SK-N-SH treated with all-trans-retinoic acid at 6 μM for 48 hours (cell line): ENCODE results near the gene CPSF7.

Experiments used
- BACH2 ChIP-seq: fragments of 250-450 bp; sonication (Bioruptor Pico); IDR thresholded peaks from 2 replicates; pipeline ENCODE4 v1.9.0; 2021; ENCODE audit warnings: mild to moderate bottlenecking, borderline replicate concordance
- ZFP3 ChIP-seq: fragments of 250-450 bp; sonication (Bioruptor Pico); IDR thresholded peaks from 2 replicates; pipeline ENCODE4 v1.5.0; 2020; ENCODE audit warnings: mild to moderate bottlenecking, moderate library complexity
- ZFP30 ChIP-seq: fragments of 450-650 bp; formaldehyde crosslinking; IDR thresholded peaks from 2 replicates; pipeline ENCODE4 v1.5.0; 2022; ENCODE audit warnings: mild to moderate bottlenecking, moderate library complexity
- TF ChIP-seq, protein P1 (sequence below): fragments of 250-450 bp; sonication (Bioruptor Pico); IDR thresholded peaks from 2 replicates; pipeline ENCODE4 v1.8.0; 2020; ENCODE audit warnings: mild to moderate bottlenecking, moderate library complexity, borderline replicate concordance
- TF ChIP-seq, protein P2 (sequence below): fragments of 250-450 bp; sonication (Bioruptor Pico); IDR thresholded peaks from 2 replicates; pipeline ENCODE4 v1.5.1; 2020; ENCODE audit warnings: low read depth, mild to moderate bottlenecking, moderate library complexity

GRCh38 chr11:61472282-61472681 lies 42.5 kb upstream of the CPSF7 start:
- TF ChIP-seq, protein P1, sequence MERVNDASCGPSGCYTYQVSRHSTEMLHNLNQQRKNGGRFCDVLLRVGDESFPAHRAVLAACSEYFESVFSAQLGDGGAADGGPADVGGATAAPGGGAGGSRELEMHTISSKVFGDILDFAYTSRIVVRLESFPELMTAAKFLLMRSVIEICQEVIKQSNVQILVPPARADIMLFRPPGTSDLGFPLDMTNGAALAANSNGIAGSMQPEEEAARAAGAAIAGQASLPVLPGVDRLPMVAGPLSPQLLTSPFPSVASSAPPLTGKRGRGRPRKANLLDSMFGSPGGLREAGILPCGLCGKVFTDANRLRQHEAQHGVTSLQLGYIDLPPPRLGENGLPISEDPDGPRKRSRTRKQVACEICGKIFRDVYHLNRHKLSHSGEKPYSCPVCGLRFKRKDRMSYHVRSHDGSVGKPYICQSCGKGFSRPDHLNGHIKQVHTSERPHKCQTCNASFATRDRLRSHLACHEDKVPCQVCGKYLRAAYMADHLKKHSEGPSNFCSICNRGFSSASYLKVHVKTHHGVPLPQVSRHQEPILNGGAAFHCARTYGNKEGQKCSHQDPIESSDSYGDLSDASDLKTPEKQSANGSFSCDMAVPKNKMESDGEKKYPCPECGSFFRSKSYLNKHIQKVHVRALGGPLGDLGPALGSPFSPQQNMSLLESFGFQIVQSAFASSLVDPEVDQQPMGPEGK (CRISPR knock-in tag) = no peak
- no peak for TF ChIP-seq ZFP30 (CRISPR knock-in tag)
- TF ChIP-seq, protein P2, sequence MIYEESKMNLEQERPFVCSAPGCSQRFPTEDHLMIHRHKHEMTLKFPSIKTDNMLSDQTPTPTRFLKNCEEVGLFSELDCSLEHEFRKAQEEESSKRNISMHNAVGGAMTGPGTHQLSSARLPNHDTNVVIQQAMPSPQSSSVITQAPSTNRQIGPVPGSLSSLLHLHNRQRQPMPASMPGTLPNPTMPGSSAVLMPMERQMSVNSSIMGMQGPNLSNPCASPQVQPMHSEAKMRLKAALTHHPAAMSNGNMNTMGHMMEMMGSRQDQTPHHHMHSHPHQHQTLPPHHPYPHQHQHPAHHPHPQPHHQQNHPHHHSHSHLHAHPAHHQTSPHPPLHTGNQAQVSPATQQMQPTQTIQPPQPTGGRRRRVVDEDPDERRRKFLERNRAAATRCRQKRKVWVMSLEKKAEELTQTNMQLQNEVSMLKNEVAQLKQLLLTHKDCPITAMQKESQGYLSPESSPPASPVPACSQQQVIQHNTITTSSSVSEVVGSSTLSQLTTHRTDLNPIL (CRISPR knock-in tag) = no peak
- TF ChIP-seq BACH2 (CRISPR knock-in tag) = no peak
- no peak for TF ChIP-seq ZFP3 (CRISPR knock-in tag)
